G401 (cell line): ENCODE measurements around the gene ZNF708. TPM values are rescaled to one million over a fixed set of nuclear protein-coding genes. Genes with fewer than 3 reads are reported as not detected.
"Not testable (repeated sequence)": the region's sequence is repeated elsewhere in the genome, so short reads cannot be mapped to it uniquely, and the experiment has no call there.

Experiments used
- DNase-seq: peaks from one replicate; pipeline ENCODE4 v3.0.0-alpha.2; 2015; ENCODE audit warnings: low spot score
- in situ Hi-C: cut with HindIII; loops from 2 replicates; pipeline ENCODE4 v1.10.0; 2016; ENCODE audit warnings: low sequenced_read_pairs, mixed read lengths
- total RNA-seq: library from RNA; depleted of rRNA; stranded (reverse); fragments of >200 nt; shearing (Covaris generic); gene quantifications from 2 replicates; pipeline ENCODE4 v1.2.3, GENCODE V29; 2014; rRNA removed

ZNF708 gene
- total RNA-seq, 1 experiment from 2014 or later, result 29.7 TPM

GRCh38 chr19:21264416-21264815, 64.8 kb downstream of the ZNF708 start:
- no peak for DNase-seq
- in situ Hi-C loops, result no loop called here

GRCh38 chr19:21260848-21261381, 68.3 kb downstream of the ZNF708 start:
- in situ Hi-C loops, result not testable (repeated sequence)

GRCh38 chr19:21260164-21260847, 68.9 kb downstream of the ZNF708 start:
- in situ Hi-C loops, result no loop called here
- DNase-seq, result no peak

More at GRCh38 chr19:21260848-21261381, 68.3 kb downstream of the ZNF708 start:
- DNase-seq, result not testable (repeated sequence)

- DNase-seq, in situ Hi-C loops: not testable (repeated sequence)
Measured at GRCh38 chr19:21259421-21260124, 69.6 kb downstream of the ZNF708 start.

- in situ Hi-C loops, result no loop called here
- DNase-seq, result peak; percentile 9
Measured at GRCh38 chr19:21256722-21257121, 72.5 kb downstream of the ZNF708 start.

Other genes with a start within 250 kb of the ZNF708 start
- 18.2 and 39.3 TPM in 2 replicates for gene ZNF714, start 247.2 kb downstream of the ZNF708 start, total RNA-seq
- 3.8 and 4.2 TPM in 2 replicates for gene ZNF431, start 187.4 kb downstream of the ZNF708 start, total RNA-seq
- gene ZNF738, start 29.6 kb upstream of the ZNF708 start, total RNA-seq, result 10.3 and 11.3 TPM in 2 replicates
- gene ZNF493, start 67.7 kb upstream of the ZNF708 start, total RNA-seq, result 0.03 and 0.06 TPM in 2 replicates
- gene ZNF429, start 176.2 kb upstream of the ZNF708 start, total RNA-seq, result 11.8 and 27.3 TPM in 2 replicates